ENCODE data around the gene EEPD1.

GRCh38 chr7:36185092-36185491 lies 32.0 kb downstream of the EEPD1 start:
- no peak for TF ChIP-seq POLR2AphosphoS5 (IDR thresholded peaks at IDR 0.05)
- TF ChIP-seq POLR2A (IDR thresholded peaks at IDR 0.05): no peak
- TF ChIP-seq CTCF (IDR thresholded peaks at IDR 0.05): no peak
- no peak for TF ChIP-seq EP300 (IDR thresholded peaks at IDR 0.05)
